WTC11 (cell line): Measurements from ENCODE around the gene KCNIP4. TPM values are rescaled to one million over a fixed set of nuclear protein-coding genes. Genes with fewer than 3 reads are reported as not detected.
A peak's percentile ranks its signal among the peaks of the same experiment; 100 is the strongest.

ENCODE experiments used
- ATAC-seq: fragments of 200-7000 bp; cut with Tn5 transposase; 2 replicates; pipeline ENCODE4 v1.10.0; 2021; ENCODE audit warnings: mild to moderate bottlenecking, moderate library complexity
- CTCF ChIA-PET: fragments of 300-600 bp; sonication (Branson Sonifier 250); formaldehyde crosslinking; loops from one replicate; lab custom pipeline; 2021; ENCODE audit warnings: antibody characterized with exemption; lab: Charles Lee
- POLR2A ChIA-PET: fragments of 350-600 bp; sonication (Branson Sonifier 250); formaldehyde crosslinking; loops from one replicate; lab custom pipeline; 2021; ENCODE audit warnings: antibody characterized with exemption; lab: Charles Lee
- DNase-seq: peaks from one replicate; pipeline ENCODE4 v3.0.0; 2021; ENCODE audit warnings: low spot score
- H3K27ac Mint-ChIP-seq: 2 replicates; pipeline ENCODE4 v1.8.0; 2021; ENCODE audit warnings: mixed read lengths
- H3K27me3 Mint-ChIP-seq: 2 replicates; pipeline ENCODE4 v1.8.0; 2021; ENCODE audit warnings: low read depth, mild to moderate bottlenecking, moderate library complexity, mixed read lengths
- H3K36me3 Mint-ChIP-seq: 2 replicates; pipeline ENCODE4 v1.8.0; 2021; ENCODE audit warnings: mixed read lengths
- H3K4me1 Mint-ChIP-seq: 2 replicates; pipeline ENCODE4 v1.8.0; 2022; ENCODE audit warnings: mixed read lengths
- H3K4me3 Mint-ChIP-seq: 2 replicates; pipeline ENCODE4 v1.8.0; 2021; ENCODE audit warnings: mild to moderate bottlenecking, moderate library complexity, mixed read lengths
- H3K9me3 Mint-ChIP-seq: 2 replicates; pipeline ENCODE4 v1.8.0; 2021; ENCODE audit warnings: mixed read lengths
- ATF1 ChIP-seq: sonication (generic); formaldehyde crosslinking; IDR thresholded peaks from 2 replicates; pipeline ENCODE4 v1.8.1; 2023; ENCODE audit warnings: mild to moderate bottlenecking, moderate library complexity, missing genetic modification reagents
- CBFB ChIP-seq: sonication (generic); formaldehyde crosslinking; IDR thresholded peaks from 2 replicates; pipeline ENCODE4 v1.8.1; 2022; ENCODE audit warnings: mild to moderate bottlenecking, low read depth, missing genetic modification reagents
- CREB1 ChIP-seq: sonication (generic); formaldehyde crosslinking; IDR thresholded peaks from 2 replicates; pipeline ENCODE4 v1.8.0; 2023; ENCODE audit warnings: mild to moderate bottlenecking, missing genetic modification reagents
- GRHL2 ChIP-seq: fragments of 250-450 bp; sonication (Bioruptor Pico); IDR thresholded peaks from 2 replicates; pipeline ENCODE4 v1.8.0; 2022; ENCODE audit warnings: mild to moderate bottlenecking, moderate library complexity; ENCODE audit not compliant: insufficient replicate concordance, severe bottlenecking
- GTF2I ChIP-seq: fragments of 250-450 bp; sonication (Bioruptor Pico); conservative IDR thresholded peaks from 2 replicates; pipeline ENCODE4 v1.4.0; 2021; ENCODE audit warnings: mild to moderate bottlenecking
- HMGA2 ChIP-seq: fragments of 250-450 bp; sonication (Bioruptor Pico); IDR thresholded peaks from 2 replicates; pipeline ENCODE4 v1.4.0; 2021; ENCODE audit warnings: mild to moderate bottlenecking, moderate library complexity
- IRF2 ChIP-seq: sonication (generic); formaldehyde crosslinking; IDR thresholded peaks from 2 replicates; pipeline ENCODE4 v1.8.0; 2022; ENCODE audit warnings: low read depth, missing genetic modification reagents, borderline replicate concordance
- NFATC4 ChIP-seq: fragments of 250-450 bp; sonication (Bioruptor Pico); IDR thresholded peaks from 2 replicates; pipeline ENCODE4 v1.9.0; 2021; ENCODE audit warnings: mild to moderate bottlenecking
- NR3C1 ChIP-seq: sonication (generic); formaldehyde crosslinking; conservative IDR thresholded peaks from 2 replicates; pipeline ENCODE4 v1.8.1; 2023; ENCODE audit warnings: low read depth, mild to moderate bottlenecking, missing genetic modification reagents
- OVOL2 ChIP-seq: fragments of 250-450 bp; sonication (Bioruptor Pico); IDR thresholded peaks from 2 replicates; pipeline ENCODE4 v1.9.0; 2021; ENCODE audit warnings: mild to moderate bottlenecking, borderline replicate concordance
- RORB ChIP-seq: fragments of 250-450 bp; sonication (Bioruptor Pico); IDR thresholded peaks from 2 replicates; pipeline ENCODE4 v1.9.0; 2021; ENCODE audit warnings: mild to moderate bottlenecking
- ZBTB21 ChIP-seq: sonication (generic); formaldehyde crosslinking; IDR thresholded peaks from 2 replicates; pipeline ENCODE4 v1.8.1; 2023; ENCODE audit warnings: mild to moderate bottlenecking, missing genetic modification reagents, borderline replicate concordance
- ZNF121 ChIP-seq: sonication (generic); formaldehyde crosslinking; IDR thresholded peaks from 2 replicates; pipeline ENCODE4 v1.8.0; 2023; ENCODE audit warnings: missing genetic modification reagents
- ZNF138 ChIP-seq: sonication (generic); formaldehyde crosslinking; conservative IDR thresholded peaks from 2 replicates; pipeline ENCODE4 v1.8.1; 2022; ENCODE audit warnings: mild to moderate bottlenecking, moderate library complexity, missing genetic modification reagents
- ZNF416 ChIP-seq: fragments of 250-450 bp; sonication (Bioruptor Pico); IDR thresholded peaks from 2 replicates; pipeline ENCODE4 v1.9.0; 2021; ENCODE audit warnings: mild to moderate bottlenecking, inconsistent platforms
- total RNA-seq: library from RNA; stranded (reverse); gene quantifications from 3 replicates; pipeline ENCODE4 v1.2.3, GENCODE V29; 2021
- TF ChIP-seq, protein P1 (sequence below): sonication (generic); formaldehyde crosslinking; IDR thresholded peaks from 2 replicates; pipeline ENCODE4 v1.8.1; 2022; ENCODE audit warnings: low read depth, missing genetic modification reagents, borderline replicate concordance
- TF ChIP-seq, protein P2 (sequence below): sonication (generic); formaldehyde crosslinking; IDR thresholded peaks from 2 replicates; pipeline ENCODE4 v1.8.0; 2022; ENCODE audit warnings: missing genetic modification reagents
- TF ChIP-seq, protein P3 (sequence below): sonication (generic); formaldehyde crosslinking; IDR thresholded peaks from 2 replicates; pipeline ENCODE4 v1.8.1; 2022; ENCODE audit warnings: missing genetic modification reagents, borderline replicate concordance
- TF ChIP-seq, protein P4 (sequence below): sonication (generic); formaldehyde crosslinking; IDR thresholded peaks from 2 replicates; pipeline ENCODE4 v1.8.1; 2023; ENCODE audit warnings: mild to moderate bottlenecking, missing genetic modification reagents
- TF ChIP-seq, protein P5 (sequence below): sonication (generic); formaldehyde crosslinking; IDR thresholded peaks from 2 replicates; pipeline ENCODE4 v1.8.1; 2023; ENCODE audit warnings: mild to moderate bottlenecking, missing genetic modification reagents, borderline replicate concordance
- TF ChIP-seq, protein P6 (sequence below): sonication (generic); formaldehyde crosslinking; IDR thresholded peaks from 2 replicates; pipeline ENCODE4 v1.8.0; 2022; ENCODE audit warnings: mild to moderate bottlenecking, missing genetic modification reagents
- TF ChIP-seq, protein P7 (sequence below): sonication (generic); formaldehyde crosslinking; IDR thresholded peaks from 2 replicates; pipeline ENCODE4 v1.8.0; 2022; ENCODE audit warnings: mild to moderate bottlenecking, missing genetic modification reagents

KCNIP4 gene
- total RNA-seq, 1 experiment from 2014 or later, result not detected

DNA sequence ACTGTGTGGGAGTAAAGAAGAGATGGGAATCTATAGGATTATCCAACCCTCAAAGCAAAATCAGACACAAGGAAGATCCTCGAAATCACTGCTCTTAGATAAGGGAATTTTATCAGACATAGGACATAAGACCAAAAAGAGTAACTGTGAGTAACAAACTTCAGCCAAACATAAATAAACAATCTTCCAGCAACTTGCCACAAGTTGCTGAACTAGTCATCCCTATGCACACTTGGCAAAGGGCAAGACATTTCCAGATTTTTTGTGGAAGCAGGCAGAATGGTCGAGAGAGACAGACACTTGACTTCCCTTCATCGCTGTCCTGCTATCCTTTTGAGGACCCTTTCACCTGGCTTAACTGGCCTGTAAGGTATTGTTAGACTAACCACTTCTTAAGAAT is 89.6 kb downstream of the KCNIP4 start:
- Mint-ChIP-seq H3K27me3 (no peaks in the 10 kb centered on the region), H3K36me3 (peaks cover 10% of the 10 kb centered on the region), H3K4me3 (no peak overlapping the region), H3K27ac (no peak overlapping the region), H3K9me3 (peaks cover 15% of the 10 kb centered on the region), H3K4me1 (no peaks in the 10 kb centered on the region)
- POLR2A ChIA-PET, result no interaction called here
- CTCF ChIA-PET, result no interaction called here
- DNase-seq (no peak), ATAC-seq (no peak)
- TF ChIP-seq NFATC4 (CRISPR knock-in tag), result no peak
- no peak for TF ChIP-seq NR3C1 (CRISPR knock-in tag)
- TF ChIP-seq CBFB, result no peak
- TF ChIP-seq RORB (CRISPR knock-in tag), result no peak
- no peak for TF ChIP-seq CREB1 (CRISPR knock-in tag)
- TF ChIP-seq, protein P1, sequence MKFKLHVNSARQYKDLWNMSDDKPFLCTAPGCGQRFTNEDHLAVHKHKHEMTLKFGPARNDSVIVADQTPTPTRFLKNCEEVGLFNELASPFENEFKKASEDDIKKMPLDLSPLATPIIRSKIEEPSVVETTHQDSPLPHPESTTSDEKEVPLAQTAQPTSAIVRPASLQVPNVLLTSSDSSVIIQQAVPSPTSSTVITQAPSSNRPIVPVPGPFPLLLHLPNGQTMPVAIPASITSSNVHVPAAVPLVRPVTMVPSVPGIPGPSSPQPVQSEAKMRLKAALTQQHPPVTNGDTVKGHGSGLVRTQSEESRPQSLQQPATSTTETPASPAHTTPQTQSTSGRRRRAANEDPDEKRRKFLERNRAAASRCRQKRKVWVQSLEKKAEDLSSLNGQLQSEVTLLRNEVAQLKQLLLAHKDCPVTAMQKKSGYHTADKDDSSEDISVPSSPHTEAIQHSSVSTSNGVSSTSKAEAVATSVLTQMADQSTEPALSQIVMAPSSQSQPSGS (CRISPR knock-in tag), result no peak
- no peak for TF ChIP-seq ATF1 (CRISPR knock-in tag)
- TF ChIP-seq ZNF138 (CRISPR knock-in tag), result no peak
- TF ChIP-seq GRHL2 (CRISPR knock-in tag), result no peak
- no peak for TF ChIP-seq IRF2 (CRISPR knock-in tag)
- TF ChIP-seq HMGA2 (CRISPR knock-in tag), result no peak
- no peak for TF ChIP-seq ZNF416 (CRISPR knock-in tag)
- no peak for TF ChIP-seq OVOL2
- TF ChIP-seq, protein P2, sequence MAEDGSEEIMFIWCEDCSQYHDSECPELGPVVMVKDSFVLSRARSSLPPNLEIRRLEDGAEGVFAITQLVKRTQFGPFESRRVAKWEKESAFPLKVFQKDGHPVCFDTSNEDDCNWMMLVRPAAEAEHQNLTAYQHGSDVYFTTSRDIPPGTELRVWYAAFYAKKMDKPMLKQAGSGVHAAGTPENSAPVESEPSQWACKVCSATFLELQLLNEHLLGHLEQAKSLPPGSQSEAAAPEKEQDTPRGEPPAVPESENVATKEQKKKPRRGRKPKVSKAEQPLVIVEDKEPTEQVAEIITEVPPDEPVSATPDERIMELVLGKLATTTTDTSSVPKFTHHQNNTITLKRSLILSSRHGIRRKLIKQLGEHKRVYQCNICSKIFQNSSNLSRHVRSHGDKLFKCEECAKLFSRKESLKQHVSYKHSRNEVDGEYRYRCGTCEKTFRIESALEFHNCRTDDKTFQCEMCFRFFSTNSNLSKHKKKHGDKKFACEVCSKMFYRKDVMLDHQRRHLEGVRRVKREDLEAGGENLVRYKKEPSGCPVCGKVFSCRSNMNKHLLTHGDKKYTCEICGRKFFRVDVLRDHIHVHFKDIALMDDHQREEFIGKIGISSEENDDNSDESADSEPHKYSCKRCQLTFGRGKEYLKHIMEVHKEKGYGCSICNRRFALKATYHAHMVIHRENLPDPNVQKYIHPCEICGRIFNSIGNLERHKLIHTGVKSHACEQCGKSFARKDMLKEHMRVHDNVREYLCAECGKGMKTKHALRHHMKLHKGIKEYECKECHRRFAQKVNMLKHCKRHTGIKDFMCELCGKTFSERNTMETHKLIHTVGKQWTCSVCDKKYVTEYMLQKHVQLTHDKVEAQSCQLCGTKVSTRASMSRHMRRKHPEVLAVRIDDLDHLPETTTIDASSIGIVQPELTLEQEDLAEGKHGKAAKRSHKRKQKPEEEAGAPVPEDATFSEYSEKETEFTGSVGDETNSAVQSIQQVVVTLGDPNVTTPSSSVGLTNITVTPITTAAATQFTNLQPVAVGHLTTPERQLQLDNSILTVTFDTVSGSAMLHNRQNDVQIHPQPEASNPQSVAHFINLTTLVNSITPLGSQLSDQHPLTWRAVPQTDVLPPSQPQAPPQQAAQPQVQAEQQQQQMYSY (CRISPR knock-in tag), result no peak
- TF ChIP-seq, protein P3, sequence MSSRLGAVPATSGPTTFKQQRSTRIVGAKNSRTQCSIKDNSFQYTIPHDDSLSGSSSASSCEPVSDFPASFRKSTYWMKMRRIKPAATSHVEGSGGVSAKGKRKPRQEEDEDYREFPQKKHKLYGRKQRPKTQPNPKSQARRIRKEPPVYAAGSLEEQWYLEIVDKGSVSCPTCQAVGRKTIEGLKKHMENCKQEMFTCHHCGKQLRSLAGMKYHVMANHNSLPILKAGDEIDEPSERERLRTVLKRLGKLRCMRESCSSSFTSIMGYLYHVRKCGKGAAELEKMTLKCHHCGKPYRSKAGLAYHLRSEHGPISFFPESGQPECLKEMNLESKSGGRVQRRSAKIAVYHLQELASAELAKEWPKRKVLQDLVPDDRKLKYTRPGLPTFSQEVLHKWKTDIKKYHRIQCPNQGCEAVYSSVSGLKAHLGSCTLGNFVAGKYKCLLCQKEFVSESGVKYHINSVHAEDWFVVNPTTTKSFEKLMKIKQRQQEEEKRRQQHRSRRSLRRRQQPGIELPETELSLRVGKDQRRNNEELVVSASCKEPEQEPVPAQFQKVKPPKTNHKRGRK, result no peak
- TF ChIP-seq, protein P4, sequence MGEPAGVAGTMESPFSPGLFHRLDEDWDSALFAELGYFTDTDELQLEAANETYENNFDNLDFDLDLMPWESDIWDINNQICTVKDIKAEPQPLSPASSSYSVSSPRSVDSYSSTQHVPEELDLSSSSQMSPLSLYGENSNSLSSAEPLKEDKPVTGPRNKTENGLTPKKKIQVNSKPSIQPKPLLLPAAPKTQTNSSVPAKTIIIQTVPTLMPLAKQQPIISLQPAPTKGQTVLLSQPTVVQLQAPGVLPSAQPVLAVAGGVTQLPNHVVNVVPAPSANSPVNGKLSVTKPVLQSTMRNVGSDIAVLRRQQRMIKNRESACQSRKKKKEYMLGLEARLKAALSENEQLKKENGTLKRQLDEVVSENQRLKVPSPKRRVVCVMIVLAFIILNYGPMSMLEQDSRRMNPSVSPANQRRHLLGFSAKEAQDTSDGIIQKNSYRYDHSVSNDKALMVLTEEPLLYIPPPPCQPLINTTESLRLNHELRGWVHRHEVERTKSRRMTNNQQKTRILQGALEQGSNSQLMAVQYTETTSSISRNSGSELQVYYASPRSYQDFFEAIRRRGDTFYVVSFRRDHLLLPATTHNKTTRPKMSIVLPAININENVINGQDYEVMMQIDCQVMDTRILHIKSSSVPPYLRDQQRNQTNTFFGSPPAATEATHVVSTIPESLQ (CRISPR knock-in tag), result no peak
- TF ChIP-seq ZBTB21 (CRISPR knock-in tag), result no peak

DNA sequence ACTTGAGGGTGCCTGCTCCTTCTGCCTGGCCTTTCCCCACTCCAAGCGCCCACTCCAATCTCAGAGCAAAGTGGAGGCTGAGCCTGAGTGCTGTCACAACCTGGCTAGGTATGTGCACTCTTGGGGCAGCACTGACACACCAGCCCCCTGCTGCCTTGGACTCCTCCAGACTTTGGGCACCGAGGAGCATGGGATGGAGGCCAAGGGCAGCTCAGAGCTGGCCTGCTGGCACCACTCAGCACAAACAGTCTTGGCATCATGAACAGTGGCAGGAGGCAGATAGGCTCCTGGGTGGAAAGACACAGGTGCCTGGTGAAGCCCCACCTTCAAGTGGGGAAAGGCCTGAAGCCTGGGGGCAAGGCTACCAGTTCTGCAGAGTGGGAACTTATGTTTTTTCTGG is 91.8 kb downstream of the KCNIP4 start:
- Mint-ChIP-seq H3K27me3 (no peaks in the 10 kb centered on the region), H3K4me1 (no peaks in the 10 kb centered on the region), H3K9me3 (peaks cover 15% of the 10 kb centered on the region), H3K4me3 (no peak overlapping the region), H3K27ac (no peak overlapping the region), H3K36me3 (peaks cover 10% of the 10 kb centered on the region)
- CTCF ChIA-PET, result no interaction called here
- TF ChIP-seq, protein P5, sequence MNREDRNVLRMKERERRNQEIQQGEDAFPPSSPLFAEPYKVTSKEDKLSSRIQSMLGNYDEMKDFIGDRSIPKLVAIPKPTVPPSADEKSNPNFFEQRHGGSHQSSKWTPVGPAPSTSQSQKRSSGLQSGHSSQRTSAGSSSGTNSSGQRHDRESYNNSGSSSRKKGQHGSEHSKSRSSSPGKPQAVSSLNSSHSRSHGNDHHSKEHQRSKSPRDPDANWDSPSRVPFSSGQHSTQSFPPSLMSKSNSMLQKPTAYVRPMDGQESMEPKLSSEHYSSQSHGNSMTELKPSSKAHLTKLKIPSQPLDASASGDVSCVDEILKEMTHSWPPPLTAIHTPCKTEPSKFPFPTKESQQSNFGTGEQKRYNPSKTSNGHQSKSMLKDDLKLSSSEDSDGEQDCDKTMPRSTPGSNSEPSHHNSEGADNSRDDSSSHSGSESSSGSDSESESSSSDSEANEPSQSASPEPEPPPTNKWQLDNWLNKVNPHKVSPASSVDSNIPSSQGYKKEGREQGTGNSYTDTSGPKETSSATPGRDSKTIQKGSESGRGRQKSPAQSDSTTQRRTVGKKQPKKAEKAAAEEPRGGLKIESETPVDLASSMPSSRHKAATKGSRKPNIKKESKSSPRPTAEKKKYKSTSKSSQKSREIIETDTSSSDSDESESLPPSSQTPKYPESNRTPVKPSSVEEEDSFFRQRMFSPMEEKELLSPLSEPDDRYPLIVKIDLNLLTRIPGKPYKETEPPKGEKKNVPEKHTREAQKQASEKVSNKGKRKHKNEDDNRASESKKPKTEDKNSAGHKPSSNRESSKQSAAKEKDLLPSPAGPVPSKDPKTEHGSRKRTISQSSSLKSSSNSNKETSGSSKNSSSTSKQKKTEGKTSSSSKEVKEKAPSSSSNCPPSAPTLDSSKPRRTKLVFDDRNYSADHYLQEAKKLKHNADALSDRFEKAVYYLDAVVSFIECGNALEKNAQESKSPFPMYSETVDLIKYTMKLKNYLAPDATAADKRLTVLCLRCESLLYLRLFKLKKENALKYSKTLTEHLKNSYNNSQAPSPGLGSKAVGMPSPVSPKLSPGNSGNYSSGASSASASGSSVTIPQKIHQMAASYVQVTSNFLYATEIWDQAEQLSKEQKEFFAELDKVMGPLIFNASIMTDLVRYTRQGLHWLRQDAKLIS (CRISPR knock-in tag), result no peak
- no peak for TF ChIP-seq HMGA2 (CRISPR knock-in tag)
- no peak for TF ChIP-seq GTF2I (CRISPR knock-in tag)
- TF ChIP-seq, protein P6, sequence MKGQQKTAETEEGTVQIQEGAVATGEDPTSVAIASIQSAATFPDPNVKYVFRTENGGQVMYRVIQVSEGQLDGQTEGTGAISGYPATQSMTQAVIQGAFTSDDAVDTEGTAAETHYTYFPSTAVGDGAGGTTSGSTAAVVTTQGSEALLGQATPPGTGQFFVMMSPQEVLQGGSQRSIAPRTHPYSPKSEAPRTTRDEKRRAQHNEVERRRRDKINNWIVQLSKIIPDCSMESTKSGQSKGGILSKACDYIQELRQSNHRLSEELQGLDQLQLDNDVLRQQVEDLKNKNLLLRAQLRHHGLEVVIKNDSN (CRISPR knock-in tag), result no peak
- TF ChIP-seq ZNF121, result no peak
- TF ChIP-seq, protein P7, sequence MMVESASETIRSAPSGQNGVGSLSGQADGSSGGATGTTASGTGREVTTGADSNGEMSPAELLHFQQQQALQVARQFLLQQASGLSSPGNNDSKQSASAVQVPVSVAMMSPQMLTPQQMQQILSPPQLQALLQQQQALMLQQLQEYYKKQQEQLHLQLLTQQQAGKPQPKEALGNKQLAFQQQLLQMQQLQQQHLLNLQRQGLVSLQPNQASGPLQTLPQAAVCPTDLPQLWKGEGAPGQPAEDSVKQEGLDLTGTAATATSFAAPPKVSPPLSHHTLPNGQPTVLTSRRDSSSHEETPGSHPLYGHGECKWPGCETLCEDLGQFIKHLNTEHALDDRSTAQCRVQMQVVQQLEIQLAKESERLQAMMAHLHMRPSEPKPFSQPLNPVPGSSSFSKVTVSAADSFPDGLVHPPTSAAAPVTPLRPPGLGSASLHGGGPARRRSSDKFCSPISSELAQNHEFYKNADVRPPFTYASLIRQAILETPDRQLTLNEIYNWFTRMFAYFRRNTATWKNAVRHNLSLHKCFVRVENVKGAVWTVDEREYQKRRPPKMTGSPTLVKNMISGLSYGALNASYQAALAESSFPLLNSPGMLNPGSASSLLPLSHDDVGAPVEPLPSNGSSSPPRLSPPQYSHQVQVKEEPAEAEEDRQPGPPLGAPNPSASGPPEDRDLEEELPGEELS (CRISPR knock-in tag), result 0 out of 2 replicates have a peak, but pooled peaks have one; percentile 27
- no peak for DNase-seq
- ATAC-seq, result no peak
- POLR2A ChIA-PET, result no interaction called here
